HG02970 (cell line): Measurements from ENCODE around the gene BSG.
"Not testable (repeated sequence)": the region's sequence is repeated elsewhere in the genome, so short reads cannot be mapped to it uniquely, and the experiment has no call there.

Source experiments
- ATAC-seq: cut with Tn5 transposase; IDR thresholded peaks from one replicate; pipeline ENCODE4 v1.9.1; 2021; ENCODE audit warnings: mild to moderate bottlenecking, moderate library complexity, moderate number of reproducible peaks; ENCODE audit not compliant: unreplicated experiment, low FRiP score

Gene BSG

GRCh38 chr19:601790-602189 is 29.4 kb downstream of the BSG start:
- no peak for ATAC-seq

GRCh38 chr19:602391-603301 is 30.2 kb downstream of the BSG start:
- no peak for ATAC-seq

- not testable (repeated sequence) for ATAC-seq
Measured at GRCh38 chr19:603302-603639, 30.9 kb downstream of the BSG start.

GRCh38 chr19:603779-604178 is 31.4 kb downstream of the BSG start:
- ATAC-seq, result not testable (repeated sequence)

- no peak for ATAC-seq
Measured at GRCh38 chr19:604355-604754, 32.0 kb downstream of the BSG start.

GRCh38 chr19:605061-605971 is 32.9 kb downstream of the BSG start:
- ATAC-seq, result not testable (repeated sequence)

- no peak for ATAC-seq
Measured at GRCh38 chr19:607301-608154, 35.1 kb downstream of the BSG start.

- ATAC-seq, result no peak
Measured at GRCh38 chr19:608155-609003, 36.0 kb downstream of the BSG start.

- no peak for ATAC-seq
Measured at GRCh38 chr19:609004-609346, 36.6 kb downstream of the BSG start.

GRCh38 chr19:610071-610800 is 37.8 kb downstream of the BSG start:
- no peak for ATAC-seq

- ATAC-seq, result no peak
Measured at GRCh38 chr19:610801-611480, 38.5 kb downstream of the BSG start.

- no peak for ATAC-seq
Measured at GRCh38 chr19:611481-611868, 39.1 kb downstream of the BSG start.

GRCh38 chr19:612941-613340 is 40.5 kb downstream of the BSG start:
- no peak for ATAC-seq

- ATAC-seq, result no peak
Measured at GRCh38 chr19:613732-614567, 41.6 kb downstream of the BSG start.

- no peak for ATAC-seq
Measured at GRCh38 chr19:615619-616018, 43.2 kb downstream of the BSG start.

GRCh38 chr19:616062-616700 is 43.8 kb downstream of the BSG start:
- no peak for ATAC-seq
